H9 (cell line): ENCODE results near the gene UBAC2. TPM values are rescaled to one million over a fixed set of nuclear protein-coding genes. Genes with fewer than 3 reads are reported as not detected.

ENCODE experiments used
- DNase-seq: peaks from one replicate; pipeline ENCODE4 v3.0.0-alpha.2; 2017
- H2AFZ ChIP-seq: one replicate; pipeline ENCODE4 v1.6.1; 2013; ENCODE audit warnings: mild to moderate bottlenecking, low read length, control low read depth, moderate library complexity
- H2AK5ac ChIP-seq: 2 replicates; pipeline ENCODE4 v1.6.1; 2013; ENCODE audit warnings: low read length, control low read depth, mixed read lengths; ENCODE audit not compliant: insufficient read length
- H2BK120ac ChIP-seq: one replicate; pipeline ENCODE4 v1.6.1; 2013; ENCODE audit warnings: low read depth, mild to moderate bottlenecking, low read length, control low read depth, inconsistent platforms; ENCODE audit not compliant: poor library complexity, severe bottlenecking
- H2BK12ac ChIP-seq: 2 replicates; pipeline ENCODE4 v1.6.1; 2013; ENCODE audit warnings: low read length, control low read depth, mixed read lengths, low read depth; ENCODE audit not compliant: insufficient read length
- H2BK15ac ChIP-seq: 2 replicates; pipeline ENCODE4 v1.6.1; 2013; ENCODE audit warnings: low read depth, low read length, control low read depth
- H2BK20ac ChIP-seq: one replicate; pipeline ENCODE4 v1.6.1; 2013; ENCODE audit warnings: low read depth, mild to moderate bottlenecking, low read length, control low read depth, inconsistent platforms; ENCODE audit not compliant: poor library complexity, severe bottlenecking
- H2BK5ac ChIP-seq: 2 replicates; pipeline ENCODE4 v1.6.1; 2013; ENCODE audit warnings: low read length, control low read depth, mixed read lengths; ENCODE audit not compliant: insufficient read length
- H3K14ac ChIP-seq: 2 replicates; pipeline ENCODE4 v1.6.1; 2013; ENCODE audit warnings: low read length, control low read depth; ENCODE audit not compliant: insufficient read depth
- H3K18ac ChIP-seq: 2 replicates; pipeline ENCODE4 v1.6.1; 2013; ENCODE audit warnings: low read depth, mild to moderate bottlenecking, mixed read lengths, low read length, control low read depth; ENCODE audit not compliant: insufficient read length
- H3K23ac ChIP-seq: 2 replicates; pipeline ENCODE4 v1.6.1; 2013; ENCODE audit warnings: low read length, control low read depth, mixed read lengths, low read depth; ENCODE audit not compliant: insufficient read length
- H3K23me2 ChIP-seq: 2 replicates; pipeline ENCODE4 v1.6.1; 2013; ENCODE audit warnings: low read depth, mild to moderate bottlenecking, mixed read lengths, low read length, control low read depth; ENCODE audit not compliant: insufficient read length, poor library complexity, severe bottlenecking
- H3K27ac ChIP-seq: 2 replicates; pipeline ENCODE4 v1.5.1; 2013; ENCODE audit warnings: low read length, control low read depth, mixed read lengths, low read depth; ENCODE audit not compliant: insufficient read length
- H3K27me3 ChIP-seq: 2 replicates; pipeline ENCODE4 v1.6.1; 2013; ENCODE audit warnings: low read length, control low read depth, inconsistent platforms; ENCODE audit not compliant: insufficient read depth
- H3K4ac ChIP-seq: 2 replicates; pipeline ENCODE4 v1.6.1; 2013; ENCODE audit warnings: low read depth, mild to moderate bottlenecking, control low read depth, inconsistent platforms, low read length, moderate library complexity
- H3K4me1 ChIP-seq: 2 replicates; pipeline ENCODE4 v1.6.1; 2013; ENCODE audit warnings: low read length, control low read depth, inconsistent platforms; ENCODE audit not compliant: insufficient read depth
- H3K4me2 ChIP-seq: 2 replicates; pipeline ENCODE4 v1.6.1; 2013; ENCODE audit warnings: low read length, control low read depth, mixed read lengths; ENCODE audit not compliant: insufficient read length, insufficient read depth
- H3K56ac ChIP-seq: 2 replicates; pipeline ENCODE4 v1.6.1; 2013; ENCODE audit warnings: low read depth, mild to moderate bottlenecking, mixed read lengths, low read length, control low read depth; ENCODE audit not compliant: insufficient read length
- H3K79me1 ChIP-seq: 2 replicates; pipeline ENCODE4 v1.6.1; 2013; ENCODE audit warnings: low read depth, mild to moderate bottlenecking, moderate library complexity, low read length, control low read depth, inconsistent platforms; ENCODE audit not compliant: insufficient read depth, poor library complexity, severe bottlenecking
- H3K79me2 ChIP-seq: 2 replicates; pipeline ENCODE4 v1.6.1; 2013; ENCODE audit warnings: low read length, control low read depth, inconsistent platforms; ENCODE audit not compliant: insufficient read depth
- H3K9ac ChIP-seq: 2 replicates; pipeline ENCODE4 v1.6.1; 2013; ENCODE audit warnings: low read length, control low read depth, mixed read lengths; ENCODE audit not compliant: insufficient read length; ENCODE audit errors: extremely low read depth
- H3K9me3 ChIP-seq: one replicate; pipeline ENCODE4 v1.6.1; 2013; ENCODE audit warnings: low read depth, low read length, inconsistent platforms; ENCODE audit not compliant: control insufficient read depth
- H3T11ph ChIP-seq: one replicate; pipeline ENCODE4 v1.6.1; 2013; ENCODE audit warnings: mild to moderate bottlenecking, low read length, control low read depth, inconsistent platforms
- H4K20me1 ChIP-seq: one replicate; pipeline ENCODE4 v1.6.1; 2013; ENCODE audit not compliant: control insufficient read depth, insufficient read length, insufficient read depth
- H4K5ac ChIP-seq: 2 replicates; pipeline ENCODE4 v1.6.1; 2013; ENCODE audit warnings: low read depth, mild to moderate bottlenecking, mixed read lengths, low read length, control low read depth; ENCODE audit not compliant: insufficient read length
- H4K8ac ChIP-seq: replicated peaks from 2 replicates; pipeline ENCODE4 v1.6.1; 2013; ENCODE audit warnings: low read length, control low read depth, mixed read lengths, low read depth; ENCODE audit not compliant: insufficient read length
- H4K91ac ChIP-seq: 2 replicates; pipeline ENCODE4 v1.6.1; 2013; ENCODE audit warnings: low read depth, mild to moderate bottlenecking, moderate library complexity, mixed read lengths, low read length, control low read depth; ENCODE audit not compliant: insufficient read length
- H3K27ac Mint-ChIP-seq, 3 experiments: 2 replicates in 2 of 3; 3 replicates in 1 of 3; pipeline ENCODE4 v1.8.0; 2020 to 2021; ENCODE audit warnings: mixed read lengths in 3 of 3, mild to moderate bottlenecking in 1 of 3, moderate library complexity in 1 of 3
- H3K27me3 Mint-ChIP-seq: 2 replicates; pipeline ENCODE4 v1.8.0; 2021; ENCODE audit warnings: low read depth, mild to moderate bottlenecking, moderate library complexity, mixed read lengths
- H3K36me3 Mint-ChIP-seq, 3 experiments: 2 replicates in 2 of 3; 3 replicates in 1 of 3; pipeline ENCODE4 v1.8.0; 2020 to 2021; ENCODE audit warnings: low read depth in 3 of 3, mixed read lengths in 3 of 3; ENCODE audit not compliant: insufficient read depth in 1 of 3
- H3K4me1 Mint-ChIP-seq, 2 experiments: 2 replicates each; pipeline ENCODE4 v1.8.0; 2020; ENCODE audit warnings: mixed read lengths in 2 of 2
- H3K4me3 Mint-ChIP-seq, 2 experiments: 2 replicates in 1 of 2; 3 replicates in 1 of 2; pipeline ENCODE4 v1.8.0; 2020 to 2021; ENCODE audit warnings: mild to moderate bottlenecking in 2 of 2, mixed read lengths in 2 of 2, moderate library complexity in 1 of 2
- H3K9me3 Mint-ChIP-seq, 2 experiments: 2 replicates in 1 of 2; 3 replicates in 1 of 2; pipeline ENCODE4 v1.8.0; 2020; ENCODE audit warnings: mild to moderate bottlenecking in 2 of 2, mixed read lengths in 2 of 2, moderate library complexity in 1 of 2
- CTCF ChIP-seq: fragments of 200-600 bp; sonication (generic); conservative IDR thresholded peaks from 3 replicates; pipeline ENCODE4 v1.8.0; 2021; ENCODE audit warnings: antibody characterized with exemption, mild to moderate bottlenecking
- WGBS: extraction: QIAGEN DNeasy Blood & Tissue Kit; methylation state at CpG from one replicate; pipeline ENCODE4 v1.1.7; 2013; ENCODE audit warnings: missing lambda C conversion rate, low lambda C conversion rate, mixed read lengths; ENCODE audit not compliant: insufficient read length; ENCODE audit errors: extremely low coverage; 5-methylcytosine and 5-hydroxymethylcytosine counted together
- total RNA-seq: library from RNA; stranded (reverse); gene quantifications from 2 replicates; pipeline ENCODE4 v1.2.1, GENCODE V29; 2021

Gene UBAC2
- total RNA-seq, 1 experiment from 2014 or later: 52.3 TPM

DNA sequence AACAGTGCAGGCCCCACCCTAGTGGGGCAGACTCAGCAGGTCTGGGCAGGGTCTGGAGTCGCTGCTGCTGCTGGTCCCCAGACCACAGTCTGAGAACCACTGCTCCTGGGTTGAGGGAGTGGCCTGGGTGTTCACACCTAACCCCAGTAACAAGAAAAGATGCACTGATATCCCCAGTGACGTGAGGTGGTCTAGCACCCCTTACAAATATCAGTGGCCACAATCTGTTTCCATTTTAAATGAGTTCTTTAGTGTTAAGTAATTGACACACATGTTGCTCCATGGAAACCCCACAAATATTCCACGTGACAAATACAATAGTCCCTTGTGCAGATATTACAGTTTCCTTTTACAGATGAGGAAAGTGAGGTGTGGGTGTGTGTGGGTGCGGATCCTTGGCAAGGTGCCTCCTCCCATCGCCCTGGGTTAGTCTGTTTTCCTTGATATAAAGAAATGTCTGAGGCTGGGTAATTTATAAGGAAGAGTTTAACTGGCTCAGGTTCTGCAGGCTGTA is 202.9 kb downstream of the UBAC2 start:
- H3K23ac ChIP-seq: no peak overlapping the region
- H3K79me2 ChIP-seq: no peaks in the 10 kb centered on the region

More for the DNA sequence above, 202.9 kb downstream of the UBAC2 start:
- no peak overlapping the region for H4K8ac ChIP-seq
- no CpG with 5 or more reads among the region's 5 CpGs for WGBS
- H3K27me3 ChIP-seq: no peaks in the 10 kb centered on the region
- no peak overlapping the region for H2AK5ac ChIP-seq
- no peaks in the 10 kb centered on the region for H3K79me1 ChIP-seq
- peaks cover 7% of the 10 kb centered on the region in 2 experiments; a peak in 3 of 5 replicates for H3K9me3 Mint-ChIP-seq
- H3K27ac ChIP-seq: no peak overlapping the region
- no peak overlapping the region for H3K56ac ChIP-seq
- no peak for DNase-seq
- no peak overlapping the region for H4K5ac ChIP-seq
- H3K23me2 ChIP-seq: no peaks in the 10 kb centered on the region
- H3K27me3 Mint-ChIP-seq: peaks cover 8% of the 10 kb centered on the region
- no peak overlapping the region for H3K4me2 ChIP-seq
- no peaks in the 10 kb centered on the region for H3K4me1 ChIP-seq
- no peaks in the 10 kb centered on the region for H3K9me3 ChIP-seq
- H2BK12ac ChIP-seq: no peak overlapping the region
- no peak overlapping the region for H3K14ac ChIP-seq
- H4K20me1 ChIP-seq: no peaks in the 10 kb centered on the region
- H2AFZ ChIP-seq: no peak overlapping the region
- no peak overlapping the region for H2BK5ac ChIP-seq
- no peak overlapping the region for H3K4ac ChIP-seq
- H3K27ac Mint-ChIP-seq: peak overlapping the region in 1 of 3 experiments; percentile 5; a peak in 1 of 7 replicates
- H3K9ac ChIP-seq: no peak overlapping the region
- no peak overlapping the region for H2BK20ac ChIP-seq
- no peak overlapping the region for H3K18ac ChIP-seq
- no peak overlapping the region for H2BK120ac ChIP-seq
- no peak overlapping the region for H4K91ac ChIP-seq
- H3K36me3 Mint-ChIP-seq: no peaks in the 10 kb centered on the region; a peak in 1 of 7 replicates
- H3T11ph ChIP-seq: no peak overlapping the region
- no peak overlapping the region for H2BK15ac ChIP-seq
- peaks cover 10 to 20% of the 10 kb centered on the region in 2 experiments for H3K4me1 Mint-ChIP-seq
- no peak for TF ChIP-seq CTCF
- no peak overlapping the region for H3K4me3 Mint-ChIP-seq
